ENCODE data around the gene OXLD1.
A peak's percentile ranks its signal among the peaks of the same experiment; 100 is the strongest.

The OXLD1 gene

DNA sequence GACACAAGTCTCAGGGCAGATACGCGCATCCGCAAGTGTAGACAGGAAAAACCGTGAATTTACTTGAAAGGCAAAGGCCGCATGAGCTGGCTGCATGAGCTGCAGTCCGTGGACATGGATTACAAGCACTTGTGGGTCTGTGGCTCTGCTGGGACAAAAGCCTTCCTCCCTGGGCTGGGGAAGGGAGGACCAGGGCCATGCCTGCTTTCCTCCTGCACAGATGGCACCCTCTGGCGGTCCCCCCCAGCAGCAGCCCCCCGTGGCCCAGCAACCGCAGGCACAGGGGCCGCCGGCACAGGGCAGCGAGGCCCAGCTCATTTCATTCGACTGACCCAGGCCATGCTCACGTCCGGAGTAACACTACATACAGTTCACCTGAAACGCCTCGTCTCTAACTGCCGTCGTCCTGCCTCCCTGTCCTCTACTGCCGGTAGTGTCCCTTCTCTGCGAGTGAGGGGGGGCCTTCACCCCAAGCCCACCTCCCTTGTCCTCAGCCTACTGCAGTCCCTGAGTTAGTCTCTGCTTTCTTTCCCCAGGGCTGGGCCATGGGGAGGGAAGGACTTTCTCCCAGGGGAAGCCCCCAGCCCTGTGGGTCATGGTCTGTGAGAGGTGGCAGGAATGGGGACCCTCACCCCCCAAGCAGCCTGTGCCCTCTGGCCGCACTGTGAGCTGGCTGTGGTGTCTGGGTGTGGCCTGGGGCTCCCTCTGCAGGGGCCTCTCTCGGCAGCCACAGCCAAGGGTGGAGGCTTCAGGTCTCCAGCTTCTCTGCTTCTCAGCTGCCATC is 35.1 kb upstream of the OXLD1 start:
- DNase-seq, result peak; percentile 9

GRCh38 chr17:81700353-81701287 is 34.2 kb upstream of the OXLD1 start:
- no peak for DNase-seq

DNA sequence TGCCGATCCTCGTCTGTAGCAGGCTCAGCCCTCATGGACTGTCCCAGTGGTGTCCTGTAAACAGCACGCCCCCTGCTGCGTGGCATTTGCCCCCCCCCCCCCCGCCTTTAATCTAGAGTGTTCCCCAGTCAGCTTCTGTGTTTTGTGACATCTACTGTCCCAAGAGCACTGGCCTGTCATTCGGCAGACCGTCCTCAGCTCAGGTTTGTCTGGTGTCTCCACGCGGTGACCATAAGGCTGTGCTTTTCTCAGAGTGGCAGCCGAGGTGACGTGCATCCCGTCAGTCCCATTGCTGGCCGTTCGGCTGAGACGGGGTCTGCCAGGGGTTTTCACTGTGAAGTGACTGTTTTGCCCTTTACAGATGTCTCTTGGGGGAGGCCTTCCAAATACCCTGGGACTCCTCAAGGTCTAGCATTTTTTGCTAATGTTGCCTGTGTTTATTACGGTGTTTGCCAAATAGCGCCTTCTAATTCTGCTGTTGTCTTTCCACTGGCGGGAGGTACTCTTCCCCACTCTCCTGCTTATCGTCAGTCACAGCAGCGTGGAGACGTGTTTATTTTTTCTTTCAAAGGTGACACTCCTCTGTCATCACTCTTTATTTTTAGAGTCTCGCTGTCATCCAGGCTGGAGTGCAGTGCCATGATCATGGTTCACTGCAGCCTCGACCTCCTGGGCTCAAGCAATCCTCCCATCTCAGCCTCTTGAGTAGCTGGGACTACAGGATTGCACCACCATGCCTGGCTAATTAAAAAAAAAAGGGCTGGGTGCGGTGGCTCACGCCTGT is 31.0 kb upstream of the OXLD1 start:
- no peak for DNase-seq

GRCh38 chr17:81696218-81696941 is 30.0 kb upstream of the OXLD1 start:
- DNase-seq, result no peak

- no peak for DNase-seq
Observed at GRCh38 chr17:81695801-81696200, 29.4 kb upstream of the OXLD1 start.

DNA sequence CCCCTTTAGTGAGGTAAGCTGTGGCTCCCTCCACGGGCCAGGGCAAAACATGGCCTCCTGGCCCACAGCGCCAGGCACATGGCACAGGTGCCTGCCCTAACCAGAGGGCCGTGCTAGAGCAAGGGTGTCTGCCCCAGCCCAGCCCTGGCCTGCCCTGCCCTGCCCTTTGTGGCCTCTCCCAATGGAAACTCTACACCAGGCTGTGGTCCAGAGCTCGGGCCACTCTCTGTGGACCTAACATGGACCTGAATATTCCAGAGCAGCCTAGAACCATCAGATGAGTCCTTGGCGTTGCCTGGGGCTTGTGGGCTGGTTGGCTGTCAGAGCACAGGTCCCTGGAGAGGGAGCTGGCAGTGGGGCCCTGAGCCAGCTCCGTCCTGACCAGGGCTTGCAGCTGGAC is 28.8 kb upstream of the OXLD1 start:
- no peak for DNase-seq

GRCh38 chr17:81694810-81695209 is 28.4 kb upstream of the OXLD1 start:
- DNase-seq, result no peak

- no peak for DNase-seq
Observed at GRCh38 chr17:81693509-81694210, 27.3 kb upstream of the OXLD1 start.

DNA sequence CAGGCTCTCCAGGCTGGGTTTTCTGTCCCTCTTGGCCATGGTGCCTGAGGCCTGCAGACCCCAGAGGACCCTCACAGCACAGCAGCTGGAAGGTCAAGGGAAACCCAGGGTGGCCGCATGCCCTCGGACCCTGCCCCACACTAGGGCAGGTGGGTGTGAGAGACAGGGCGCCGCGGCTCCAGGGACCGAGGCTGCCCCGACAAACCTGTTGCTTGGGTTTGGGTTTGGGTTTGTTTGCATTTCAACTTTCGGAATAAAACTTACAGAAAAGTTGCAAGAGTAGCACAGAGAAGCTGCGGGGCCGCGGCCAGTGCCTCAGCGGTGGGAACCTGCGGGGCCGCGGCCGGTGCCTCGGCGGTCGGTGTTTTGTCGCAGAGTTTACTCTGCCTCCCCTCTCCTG is 25.2 kb upstream of the OXLD1 start:
- DNase-seq, result no peak

- no peak for DNase-seq
Observed at GRCh38 chr17:81691196-81691595, 24.8 kb upstream of the OXLD1 start.

DNA sequence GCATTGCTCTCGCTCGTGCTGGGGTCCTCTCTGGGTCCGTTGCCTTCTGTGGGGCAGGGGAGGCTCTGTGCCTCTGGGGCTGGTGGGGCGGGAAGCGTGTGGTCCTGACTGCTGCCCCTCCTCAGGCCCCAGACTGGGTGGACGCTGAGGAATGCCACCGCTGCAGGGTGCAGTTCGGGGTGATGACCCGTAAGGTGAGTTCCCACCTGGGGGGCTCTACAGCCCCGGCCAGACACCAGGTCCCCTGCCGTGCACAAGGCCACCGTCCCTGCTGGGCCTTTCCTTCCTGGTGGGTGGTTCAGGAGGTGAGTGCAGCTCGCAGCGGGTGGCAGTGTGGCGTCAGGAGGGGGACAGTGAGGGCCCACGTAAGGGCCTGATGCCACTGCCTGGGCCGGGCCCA is 24.1 kb upstream of the OXLD1 start:
- no peak for DNase-seq

- DNase-seq, result no peak
Observed at GRCh38 chr17:81690066-81690465, 23.7 kb upstream of the OXLD1 start.

DNA sequence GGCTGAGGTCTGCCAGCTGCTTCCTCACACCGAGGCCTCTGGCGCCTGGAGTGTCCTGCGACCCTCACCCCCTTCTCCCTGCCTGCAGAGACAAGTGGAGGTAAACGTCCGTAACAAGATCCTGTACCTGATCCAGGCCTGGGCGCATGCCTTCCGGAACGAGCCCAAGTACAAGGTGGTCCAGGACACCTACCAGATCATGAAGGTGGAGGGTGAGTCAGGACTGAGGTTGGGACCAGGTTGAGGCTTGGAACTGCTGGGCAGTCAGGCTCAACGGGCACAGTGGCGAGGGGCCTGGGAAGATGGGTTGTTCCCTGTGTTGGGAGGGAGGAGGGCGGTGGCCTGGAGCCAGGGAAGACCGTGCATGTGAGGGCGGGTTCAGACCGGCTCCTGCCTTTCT is 22.2 kb upstream of the OXLD1 start:
- no peak for DNase-seq

- no peak for DNase-seq
Observed at GRCh38 chr17:81687770-81688541, 21.6 kb upstream of the OXLD1 start.

DNA sequence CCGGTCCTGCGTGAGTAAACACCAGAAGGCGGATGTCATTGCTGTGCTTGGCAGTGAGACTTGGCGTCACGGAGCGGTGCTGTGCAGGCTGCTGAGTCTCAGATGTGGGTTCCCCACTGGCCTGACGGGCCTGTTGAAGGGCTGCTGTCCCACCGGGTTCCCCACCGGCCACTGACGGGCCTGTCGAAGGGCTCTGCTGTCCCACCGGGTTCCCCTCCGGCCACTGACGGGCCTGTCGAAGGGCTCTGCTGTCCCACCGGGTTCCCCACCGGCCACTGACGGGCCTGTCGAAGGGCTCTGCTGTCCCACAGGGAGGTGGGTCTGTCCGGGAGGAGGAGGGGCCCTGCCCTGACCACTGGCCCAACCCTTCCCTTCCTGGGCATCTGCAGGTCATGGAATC is 20.2 kb upstream of the OXLD1 start:
- no peak for DNase-seq

- DNase-seq, result no peak
Observed at GRCh38 chr17:81685108-81685507, 18.7 kb upstream of the OXLD1 start.

DNA sequence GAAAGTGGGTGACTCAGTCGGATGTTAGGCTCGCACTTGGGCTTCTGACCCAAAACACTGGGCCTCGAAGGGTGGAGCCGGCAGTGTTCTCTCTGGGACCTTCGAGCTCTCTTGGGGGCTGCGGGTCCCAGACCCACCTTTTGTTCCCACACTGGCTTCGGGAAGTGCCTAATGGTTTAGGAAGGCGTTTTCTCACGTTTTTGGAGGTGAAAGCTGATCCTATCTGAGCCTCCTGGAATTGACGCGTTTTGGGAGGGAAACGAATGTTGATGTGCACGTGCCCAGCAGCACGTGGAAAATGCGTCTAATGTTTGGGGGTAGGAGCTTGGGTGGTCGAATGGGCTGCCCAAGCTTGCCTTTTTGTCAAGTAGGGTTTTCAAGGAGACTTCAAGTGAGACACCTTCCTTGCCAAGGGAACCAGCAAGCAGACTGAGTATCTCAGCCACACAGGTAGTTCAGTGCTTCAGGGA is 18.1 kb upstream of the OXLD1 start:
- DNase-seq, result no peak

GRCh38 chr17:81683584-81684441 is 17.4 kb upstream of the OXLD1 start, which contains the start of the genes ARL16 and HGS:
ARL16 (minus strand) TSS chr17:81683797; CDS start chr17:81683753, 44 bp downstream.
HGS (plus strand) TSS chr17:81684011; CDS start chr17:81684067, 56 bp downstream.
- DNase-seq, result peak; percentile 99

GRCh38 chr17:81683208-81683583 is 16.8 kb upstream of the OXLD1 start:
- no peak for DNase-seq

Measured in CD4-positive, alpha-beta T cell treated with Interleukin-10 for 1 hour (primary cell).